Progenitor cell of endocrine pancreas (in vitro differentiated cells): ENCODE results near the gene ZNF211. TPM values are rescaled to one million over a fixed set of nuclear protein-coding genes. Genes with fewer than 3 reads are reported as not detected.

Experiments used
- DNase-seq: peaks from one replicate; pipeline ENCODE4 v3.0.0; 2021; ENCODE audit warnings: low spot score; ENCODE audit not compliant: unreplicated experiment
- H3K27ac Mint-ChIP-seq: 2 replicates; pipeline ENCODE4 v1.8.0; 2021; ENCODE audit warnings: mild to moderate bottlenecking, moderate library complexity, mixed read lengths
- H3K27me3 Mint-ChIP-seq: 2 replicates; pipeline ENCODE4 v1.8.0; 2021; ENCODE audit warnings: mixed read lengths
- H3K36me3 Mint-ChIP-seq: 2 replicates; pipeline ENCODE4 v1.8.0; 2022; ENCODE audit warnings: mixed read lengths; ENCODE audit not compliant: insufficient read depth
- H3K4me1 Mint-ChIP-seq: 2 replicates; pipeline ENCODE4 v1.8.0; 2021; ENCODE audit warnings: low read depth, mixed read lengths
- H3K4me3 Mint-ChIP-seq: 2 replicates; pipeline ENCODE4 v1.8.0; 2021; ENCODE audit warnings: low read depth, mild to moderate bottlenecking, moderate library complexity, mixed read lengths
- H3K9me3 Mint-ChIP-seq: 2 replicates; pipeline ENCODE4 v1.8.0; 2021; ENCODE audit warnings: low read depth, mixed read lengths
- CTCF ChIP-seq: fragments of 200-600 bp; sonication (generic); IDR thresholded peaks from one replicate; pipeline ENCODE4 v1.5.0; 2021; ENCODE audit warnings: antibody characterized with exemption, mild to moderate bottlenecking; ENCODE audit not compliant: unreplicated experiment
- total RNA-seq: library from RNA; stranded (reverse); gene quantifications from 2 replicates; pipeline ENCODE4 v1.2.1, GENCODE V29; 2021

Gene ZNF211
- total RNA-seq, 1 donor from 2014 or later: 25.1 TPM

GRCh38 chr19:57620673-57621348 is 12.2 kb upstream of the ZNF211 start:
- no peak for DNase-seq
- no peak overlapping the region for H3K4me3 Mint-ChIP-seq
- TF ChIP-seq CTCF: no peak
- peaks cover 70% of the 10 kb centered on the region for H3K9me3 Mint-ChIP-seq
- peaks cover 96% of the 10 kb centered on the region for H3K36me3 Mint-ChIP-seq
- no peaks in the 10 kb centered on the region for H3K27me3 Mint-ChIP-seq
- H3K4me1 Mint-ChIP-seq: no peaks in the 10 kb centered on the region
- H3K27ac Mint-ChIP-seq: peak overlapping the region; percentile 88

GRCh38 chr19:57623091-57623490 is 9.9 kb upstream of the ZNF211 start:
- no peak for TF ChIP-seq CTCF
- Mint-ChIP-seq H3K36me3 (peaks cover 82% of the 10 kb centered on the region), H3K4me3 (no peak overlapping the region), H3K27me3 (no peaks in the 10 kb centered on the region), H3K4me1 (no peaks in the 10 kb centered on the region), H3K27ac (peak overlapping the region; percentile 33), H3K9me3 (peaks cover 59% of the 10 kb centered on the region)
- no peak for DNase-seq

- Mint-ChIP-seq H3K4me3 (peak overlapping the region; percentile 95), H3K9me3 (peaks cover 34% of the 10 kb centered on the region), H3K36me3 (peaks cover 59% of the 10 kb centered on the region), H3K27ac (peak overlapping the region; percentile 94), H3K4me1 (peaks cover 15% of the 10 kb centered on the region), H3K27me3 (no peaks in the 10 kb centered on the region)
- TF ChIP-seq CTCF: no peak
- DNase-seq: no peak
Measured at GRCh38 chr19:57633832-57634131, 814 bp downstream of the ZNF211 start.

- peaks cover 15% of the 10 kb centered on the region for H3K4me1 Mint-ChIP-seq
- H3K4me3 Mint-ChIP-seq: no peak overlapping the region
- H3K27me3 Mint-ChIP-seq: no peaks in the 10 kb centered on the region
- no peak for TF ChIP-seq CTCF
- peaks cover 76% of the 10 kb centered on the region for H3K36me3 Mint-ChIP-seq
- H3K9me3 Mint-ChIP-seq: peaks cover 60% of the 10 kb centered on the region
- no peak for DNase-seq
- H3K27ac Mint-ChIP-seq: no peak overlapping the region
Measured at GRCh38 chr19:57637379-57637778, 4.4 kb downstream of the ZNF211 start.

GRCh38 chr19:57641715-57642234 is 8.8 kb downstream of the ZNF211 start:
- DNase-seq: no peak
- no peak for TF ChIP-seq CTCF
- no peak overlapping the region for H3K27ac Mint-ChIP-seq
- no peak overlapping the region for H3K4me3 Mint-ChIP-seq
- H3K36me3 Mint-ChIP-seq: peaks cover 76% of the 10 kb centered on the region
- no peaks in the 10 kb centered on the region for H3K4me1 Mint-ChIP-seq
- H3K27me3 Mint-ChIP-seq: no peaks in the 10 kb centered on the region
- H3K9me3 Mint-ChIP-seq: peaks cover 61% of the 10 kb centered on the region
